ENCODE measurements around the gene UBALD1.

GRCh38 chr16:4641306-4641687 is 26.6 kb upstream of the UBALD1 start:
- no peak for TF ChIP-seq POLR2A (IDR thresholded peaks at IDR 0.05)
- TF ChIP-seq CTCF (IDR thresholded peaks at IDR 0.05), result no peak

Data from esophagus squamous epithelium (tissue), 4 donors.